ENCODE data around the gene PLPP4.
A peak's percentile ranks its signal among the peaks of the same experiment; 100 is the strongest.

DNA sequence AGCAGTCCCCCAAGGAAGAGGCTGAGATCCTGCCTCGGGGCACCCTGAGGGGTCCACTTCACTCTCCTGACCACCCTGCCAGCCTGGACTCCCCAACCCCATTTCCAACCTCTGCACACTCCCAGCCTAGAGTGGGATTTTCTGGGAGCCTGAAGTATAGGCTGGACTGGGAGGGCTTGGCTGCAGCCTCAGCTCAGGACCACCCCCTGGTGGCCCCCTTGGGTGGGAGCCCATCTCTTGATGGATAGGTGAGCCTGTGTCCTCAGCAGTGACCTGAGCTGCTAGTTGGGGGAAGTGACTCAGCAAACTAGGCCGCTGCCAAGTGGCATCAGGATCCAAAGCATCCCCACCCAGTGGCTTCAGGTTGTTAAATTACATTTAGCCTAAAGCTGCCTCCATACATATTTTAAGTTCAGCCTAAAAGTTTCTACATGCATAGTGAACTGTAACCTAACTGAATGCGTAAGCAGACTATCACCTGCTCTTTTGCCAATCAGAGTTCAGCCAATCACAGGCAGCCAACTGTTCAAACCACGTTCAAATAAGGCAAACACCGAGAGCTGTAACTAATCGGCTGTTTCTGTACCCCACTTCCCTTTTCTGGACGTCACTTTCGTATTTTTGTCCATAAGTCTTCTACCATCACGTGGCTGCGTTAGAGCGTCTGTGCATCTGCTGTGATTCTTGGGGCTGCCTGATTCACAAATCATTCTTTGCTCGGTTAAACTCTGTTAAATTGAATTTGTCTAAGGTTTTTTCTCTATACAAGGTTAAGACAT lies 144.0 kb downstream of the PLPP4 start:
- TF ChIP-seq, protein P1, sequence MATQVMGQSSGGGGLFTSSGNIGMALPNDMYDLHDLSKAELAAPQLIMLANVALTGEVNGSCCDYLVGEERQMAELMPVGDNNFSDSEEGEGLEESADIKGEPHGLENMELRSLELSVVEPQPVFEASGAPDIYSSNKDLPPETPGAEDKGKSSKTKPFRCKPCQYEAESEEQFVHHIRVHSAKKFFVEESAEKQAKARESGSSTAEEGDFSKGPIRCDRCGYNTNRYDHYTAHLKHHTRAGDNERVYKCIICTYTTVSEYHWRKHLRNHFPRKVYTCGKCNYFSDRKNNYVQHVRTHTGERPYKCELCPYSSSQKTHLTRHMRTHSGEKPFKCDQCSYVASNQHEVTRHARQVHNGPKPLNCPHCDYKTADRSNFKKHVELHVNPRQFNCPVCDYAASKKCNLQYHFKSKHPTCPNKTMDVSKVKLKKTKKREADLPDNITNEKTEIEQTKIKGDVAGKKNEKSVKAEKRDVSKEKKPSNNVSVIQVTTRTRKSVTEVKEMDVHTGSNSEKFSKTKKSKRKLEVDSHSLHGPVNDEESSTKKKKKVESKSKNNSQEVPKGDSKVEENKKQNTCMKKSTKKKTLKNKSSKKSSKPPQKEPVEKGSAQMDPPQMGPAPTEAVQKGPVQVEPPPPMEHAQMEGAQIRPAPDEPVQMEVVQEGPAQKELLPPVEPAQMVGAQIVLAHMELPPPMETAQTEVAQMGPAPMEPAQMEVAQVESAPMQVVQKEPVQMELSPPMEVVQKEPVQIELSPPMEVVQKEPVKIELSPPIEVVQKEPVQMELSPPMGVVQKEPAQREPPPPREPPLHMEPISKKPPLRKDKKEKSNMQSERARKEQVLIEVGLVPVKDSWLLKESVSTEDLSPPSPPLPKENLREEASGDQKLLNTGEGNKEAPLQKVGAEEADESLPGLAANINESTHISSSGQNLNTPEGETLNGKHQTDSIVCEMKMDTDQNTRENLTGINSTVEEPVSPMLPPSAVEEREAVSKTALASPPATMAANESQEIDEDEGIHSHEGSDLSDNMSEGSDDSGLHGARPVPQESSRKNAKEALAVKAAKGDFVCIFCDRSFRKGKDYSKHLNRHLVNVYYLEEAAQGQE (IDR thresholded peaks at IDR 0.05; ENCODE audit: low read depth): no peak
- TF ChIP-seq CTCF (IDR thresholded peaks at IDR 0.05 in 2 of 3, conservative IDR thresholded peaks at IDR 0.05 in 1 of 3; ENCODE audit: borderline replicate concordance in 1 of 3, insufficient read depth in 1 of 3, low read depth in 2 of 3, low read length in 2 of 3): peak; percentile 4 to 36 (median 31); a peak in 4 of 6 replicates
- TF ChIP-seq POLR2AphosphoS5 (IDR thresholded peaks at IDR 0.05; ENCODE audit: low read depth, low read length): no peak
- TF ChIP-seq EZH2phosphoT487 (IDR thresholded peaks at IDR 0.05; ENCODE audit: borderline replicate concordance): no peak
- no peak for TF ChIP-seq CEBPB (IDR thresholded peaks at IDR 0.05; ENCODE audit: low read depth)
- no peak for TF ChIP-seq ELF1 (IDR thresholded peaks at IDR 0.05; ENCODE audit: borderline replicate concordance, low read depth)
- TF ChIP-seq ZBTB33 (IDR thresholded peaks at IDR 0.05; ENCODE audit: extremely low read depth, insufficient replicate concordance, low read length): no peak
- TF ChIP-seq FOSL1 (IDR thresholded peaks at IDR 0.05; ENCODE audit: low read depth): no peak
- TF ChIP-seq ATF3 (IDR thresholded peaks at IDR 0.05): no peak
- TF ChIP-seq JUND (IDR thresholded peaks at IDR 0.05): no peak
- TF ChIP-seq, protein P2, sequence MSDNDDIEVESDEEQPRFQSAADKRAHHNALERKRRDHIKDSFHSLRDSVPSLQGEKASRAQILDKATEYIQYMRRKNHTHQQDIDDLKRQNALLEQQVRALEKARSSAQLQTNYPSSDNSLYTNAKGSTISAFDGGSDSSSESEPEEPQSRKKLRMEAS (IDR thresholded peaks at IDR 0.05): no peak
- no peak for TF ChIP-seq YY1 (IDR thresholded peaks at IDR 0.05; ENCODE audit: extremely low read depth, insufficient replicate concordance, low read depth, low read length)
- TF ChIP-seq POLR2A (IDR thresholded peaks at IDR 0.05; ENCODE audit: borderline replicate concordance, extremely low read depth, insufficient read depth, insufficient read length): no peak
- no peak for TF ChIP-seq ZNF274 (IDR thresholded peaks at IDR 0.05; ENCODE audit: low read depth, low read length)
